ENCODE results near the gene FCHSD2.

FCHSD2 gene

DNA sequence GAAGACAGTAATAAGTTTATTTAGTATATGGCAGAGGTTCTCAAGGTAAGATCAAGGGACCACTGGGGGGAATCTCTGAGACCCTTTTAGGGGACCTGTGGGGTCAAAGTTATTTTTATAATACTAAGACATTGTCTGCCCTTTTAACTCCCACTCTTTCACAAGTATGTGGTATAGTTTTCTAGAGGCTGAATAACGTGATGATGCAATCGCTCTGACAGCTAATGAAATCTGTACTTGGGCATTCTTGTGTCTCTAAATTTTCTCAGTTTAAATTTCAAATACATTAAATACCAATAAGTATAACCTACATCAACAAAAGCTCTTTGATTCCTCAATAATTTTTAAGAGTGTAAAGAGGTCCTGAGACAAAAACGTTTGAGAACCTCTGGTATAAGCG is 180.0 kb downstream of the FCHSD2 start:
- no peak for DNase-seq

DNA sequence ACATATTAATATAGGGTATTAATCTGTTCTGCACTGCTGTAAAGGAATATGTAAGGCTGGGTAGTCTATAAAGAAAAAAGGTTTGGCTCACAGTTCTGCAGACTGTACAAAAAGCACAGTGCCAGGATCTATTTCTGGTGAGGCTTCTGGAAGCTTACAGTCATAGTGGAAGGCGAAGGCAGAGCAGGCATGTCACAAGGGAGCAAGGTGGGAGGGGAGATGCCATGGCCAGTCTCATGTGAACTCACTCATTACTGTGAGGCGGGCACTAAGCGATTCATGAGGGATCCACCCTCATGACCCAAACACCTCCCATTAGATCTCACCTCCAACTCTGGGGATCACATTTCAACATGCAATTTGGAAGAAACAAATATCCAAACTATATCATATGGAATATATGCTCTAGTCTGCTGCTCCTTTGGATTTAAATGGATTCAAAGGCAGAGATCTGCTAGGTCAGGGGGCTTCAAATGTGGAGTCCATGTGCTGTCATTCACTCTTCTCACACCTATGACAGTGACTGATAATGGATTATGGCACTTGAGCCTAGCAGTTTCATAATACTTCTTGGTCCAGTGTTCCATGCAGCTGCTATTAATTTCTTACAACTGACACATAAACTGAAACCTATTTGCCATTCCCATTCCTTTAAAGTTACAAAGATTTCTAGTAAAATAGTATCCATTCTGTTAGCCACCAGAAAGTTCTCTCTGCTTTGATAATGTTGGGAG is 182.0 kb downstream of the FCHSD2 start:
- DNase-seq, result no peak

DNA sequence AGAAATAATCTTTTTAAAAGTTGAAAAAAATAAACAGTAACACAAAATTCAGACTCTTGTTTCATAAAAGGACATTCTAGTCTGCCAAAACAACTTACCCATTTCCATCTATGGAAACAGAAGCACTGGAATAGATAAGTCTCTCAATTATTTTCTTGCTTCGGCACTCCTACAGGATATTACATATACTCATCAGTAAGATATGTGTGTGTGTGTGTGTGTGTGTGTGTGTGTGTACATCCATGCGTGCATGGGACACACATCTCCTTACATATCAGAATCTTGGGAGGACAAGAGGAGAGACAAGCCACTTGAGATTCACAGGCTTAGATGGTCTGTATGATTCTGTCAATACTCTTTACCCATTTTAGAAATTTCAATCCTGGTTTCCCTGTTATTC is 183.3 kb downstream of the FCHSD2 start:
- no peak for DNase-seq

DNA sequence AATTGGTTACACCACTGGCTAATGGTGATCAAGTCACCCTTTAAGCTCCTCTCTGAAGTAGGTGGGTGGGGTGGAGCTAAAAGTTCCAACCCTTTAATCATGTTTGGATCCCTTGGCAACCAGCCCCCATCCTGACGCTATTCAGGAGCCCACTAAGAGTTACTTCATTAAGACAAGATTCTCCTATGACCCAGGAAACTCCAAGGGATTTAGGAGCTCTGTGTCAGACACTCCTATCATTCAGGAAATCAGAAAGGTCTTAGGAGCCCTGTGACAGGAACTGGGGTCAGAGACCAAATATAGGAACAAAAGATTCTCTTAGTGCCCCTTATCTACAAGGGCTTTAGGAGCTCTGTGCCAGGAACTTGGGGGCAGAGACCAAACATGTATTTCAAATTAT is 186.7 kb downstream of the FCHSD2 start:
- DNase-seq, result no peak

DNA sequence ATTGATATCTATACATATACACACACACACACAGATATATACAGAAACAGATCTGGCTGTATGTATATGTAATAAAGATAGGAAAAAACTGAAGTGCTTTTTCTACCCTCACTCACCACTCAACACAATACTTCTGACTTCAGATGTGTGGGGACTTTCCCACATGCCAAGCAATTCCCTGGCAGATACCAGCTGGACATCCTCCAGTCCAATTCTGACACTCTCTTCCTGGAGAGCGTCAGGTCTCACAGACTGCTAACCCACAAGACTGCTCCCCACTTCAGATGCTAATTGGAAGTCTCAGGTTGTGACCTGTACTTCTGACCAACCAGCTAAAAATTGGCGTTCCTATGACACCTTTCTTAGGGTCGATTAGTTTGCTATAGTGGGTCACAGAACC is 187.3 kb downstream of the FCHSD2 start:
- no peak for DNase-seq

DNA sequence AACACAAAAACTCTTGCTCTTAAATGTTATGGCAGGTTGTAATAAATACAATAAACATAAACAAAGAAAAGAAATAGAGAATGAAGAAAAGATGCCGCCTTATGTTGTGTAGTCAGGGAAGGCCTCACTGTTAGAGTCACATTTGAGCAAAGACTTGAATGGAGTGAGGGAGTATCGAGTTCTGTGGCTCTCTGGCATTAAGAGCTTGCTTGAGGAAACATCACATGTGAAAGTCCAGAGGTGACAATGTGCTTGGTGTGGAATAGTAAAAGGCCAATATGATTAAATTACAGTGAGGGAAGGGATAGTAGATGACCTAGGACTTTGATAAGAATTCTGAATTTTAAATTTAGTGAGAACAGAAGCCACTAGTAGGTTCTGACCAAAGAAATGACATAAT is 188.5 kb downstream of the FCHSD2 start:
- no peak for DNase-seq

DNA sequence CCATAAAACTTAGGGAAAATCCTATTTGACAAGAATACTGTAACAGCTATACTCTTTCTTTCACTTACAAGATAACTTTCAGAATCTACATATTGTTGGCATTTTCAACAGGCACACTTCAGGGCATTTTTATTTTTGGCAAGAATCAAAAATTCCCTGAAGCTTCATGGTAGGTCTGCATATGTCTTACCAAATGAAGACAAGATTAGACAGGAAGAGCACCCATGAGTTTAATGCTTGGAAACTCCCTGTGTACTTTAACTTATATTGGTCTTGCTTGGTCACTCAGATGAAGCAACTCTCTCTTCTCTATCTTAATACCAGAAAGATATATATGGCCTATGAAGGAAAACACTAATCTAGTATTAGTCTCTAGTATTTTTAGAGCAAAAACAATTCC is 190.2 kb downstream of the FCHSD2 start:
- DNase-seq, result no peak

DNA sequence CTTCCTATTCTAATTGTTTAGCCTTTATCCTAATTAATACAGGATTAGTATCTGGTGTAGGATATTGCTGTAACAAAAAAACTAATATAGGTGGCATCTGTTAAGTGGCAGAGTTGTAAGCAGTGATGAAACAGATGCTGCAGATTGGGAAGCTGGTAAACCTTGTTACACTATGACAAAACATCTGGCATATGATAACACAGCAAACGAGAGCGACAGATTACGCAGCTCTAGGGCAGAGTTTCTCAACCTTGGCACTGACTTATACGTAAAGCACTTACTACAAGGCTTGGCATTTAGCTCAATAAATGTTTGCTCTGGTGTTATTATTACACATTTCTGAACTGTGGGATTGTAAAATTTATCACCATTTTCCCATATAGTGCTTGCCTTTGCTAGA is 190.9 kb downstream of the FCHSD2 start:
- no peak for DNase-seq

DNA sequence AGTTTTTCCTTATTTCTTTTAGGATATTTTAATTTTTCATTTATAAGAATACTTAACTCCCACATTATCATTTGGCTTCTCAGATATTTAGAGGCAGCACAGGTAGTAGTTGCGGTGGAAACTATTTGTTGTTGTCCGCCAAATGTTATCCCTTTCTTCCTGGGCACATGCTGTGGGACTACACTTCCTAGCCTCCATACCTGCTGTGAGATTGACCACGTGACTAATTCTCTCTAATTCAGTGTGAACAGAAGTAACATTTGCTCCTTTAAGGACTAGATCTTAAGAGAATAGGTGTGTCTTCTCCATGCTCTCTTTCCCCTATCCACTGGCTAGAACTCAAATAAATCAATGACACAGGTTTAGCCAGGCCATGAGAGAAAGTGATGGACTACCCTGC is 191.4 kb downstream of the FCHSD2 start:
- DNase-seq, result no peak

DNA sequence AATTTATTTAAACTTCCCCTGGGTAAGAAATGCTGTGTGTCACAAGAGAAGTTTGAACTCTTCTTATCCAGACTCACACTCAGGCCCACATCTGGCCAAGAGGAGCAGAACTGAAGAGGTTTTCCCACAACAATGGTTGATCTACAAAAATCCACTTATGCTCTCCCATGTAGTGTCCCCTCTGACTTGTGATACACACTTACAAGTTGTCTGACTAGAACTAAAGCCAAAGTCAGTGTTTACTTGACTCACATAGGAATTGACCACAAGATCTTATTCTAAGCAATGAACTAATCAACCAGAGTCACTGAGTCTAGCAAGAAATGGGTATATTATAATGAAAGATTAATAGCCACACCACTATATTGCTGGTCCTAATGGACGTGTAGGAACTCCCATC is 194.9 kb downstream of the FCHSD2 start:
- DNase-seq, result no peak

DNA sequence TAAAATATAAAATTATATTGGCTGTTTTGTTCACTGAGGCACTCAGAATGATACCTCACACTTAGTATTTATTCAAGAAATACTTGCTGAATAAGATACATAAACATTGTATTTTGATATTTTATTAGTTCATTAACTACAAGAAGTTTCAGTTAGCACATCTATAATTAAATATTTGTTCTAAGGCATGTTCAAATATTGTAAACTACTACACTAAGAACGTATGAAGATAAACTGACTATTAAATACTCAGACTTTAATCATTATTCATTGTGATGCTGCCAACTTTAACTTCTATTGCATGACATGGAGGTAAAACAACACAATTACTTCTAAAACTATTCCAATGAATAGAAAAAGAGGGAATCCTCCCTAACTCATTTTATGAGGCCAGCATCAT is 198.5 kb downstream of the FCHSD2 start:
- no peak for DNase-seq

DNA sequence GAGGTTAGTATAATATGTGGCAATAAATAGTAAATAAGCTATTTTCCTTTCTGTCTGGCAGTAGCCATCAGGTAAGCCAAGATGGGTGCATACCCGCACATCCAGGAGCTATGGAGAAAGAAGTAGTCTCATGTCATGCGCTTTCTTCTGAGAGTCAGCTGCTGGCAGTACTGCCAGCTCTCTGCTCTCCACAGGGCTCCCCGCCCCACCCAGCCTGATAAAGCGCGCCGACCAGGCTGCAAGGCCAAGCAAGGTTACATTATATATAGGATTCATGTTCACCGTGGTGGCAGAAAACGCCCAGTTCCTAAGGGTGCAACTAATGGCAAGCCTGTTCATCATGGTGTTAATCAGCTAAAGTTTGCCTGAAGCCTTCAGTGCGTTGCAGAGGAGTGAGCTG is 201.7 kb downstream of the FCHSD2 start:
- DNase-seq, result no peak

DNA sequence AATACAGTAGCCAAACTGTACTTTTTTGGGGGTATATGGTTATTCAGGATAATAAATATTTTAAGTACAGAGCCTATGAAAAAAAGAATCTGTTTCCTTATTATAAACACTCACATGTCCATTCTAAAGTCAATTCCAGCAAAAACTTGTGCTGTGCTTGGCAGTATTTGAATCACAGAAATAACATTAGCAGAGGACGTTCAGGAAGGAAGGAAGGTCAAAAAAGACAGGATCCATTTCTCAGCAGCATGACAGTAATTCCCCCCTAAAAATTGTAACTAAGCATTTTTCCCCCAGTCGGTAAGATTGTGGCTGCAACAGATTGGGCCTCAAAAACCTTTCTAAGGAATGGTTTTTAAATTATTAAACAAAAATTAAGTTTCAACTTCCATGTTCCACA is 203.1 kb downstream of the FCHSD2 start:
- DNase-seq, result no peak

DNA sequence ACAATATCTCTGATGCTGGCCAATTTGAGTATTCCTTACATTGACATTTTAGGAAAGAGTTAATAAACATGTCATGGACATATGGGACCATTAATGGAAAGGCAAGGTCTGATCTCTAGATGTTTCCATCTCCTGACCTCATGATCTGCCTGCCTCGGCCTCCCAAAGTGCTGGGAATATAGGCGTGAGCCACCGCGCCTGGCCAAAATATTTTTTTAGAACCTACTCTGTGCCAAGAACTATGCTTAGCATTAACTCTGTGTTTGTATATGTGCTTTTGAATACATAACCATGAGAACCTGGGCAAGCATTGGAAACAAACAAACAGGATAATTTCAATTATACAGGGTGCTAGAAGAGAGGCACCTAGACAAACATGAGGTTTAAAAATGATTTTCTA is 204.7 kb downstream of the FCHSD2 start:
- no peak for DNase-seq

DNA sequence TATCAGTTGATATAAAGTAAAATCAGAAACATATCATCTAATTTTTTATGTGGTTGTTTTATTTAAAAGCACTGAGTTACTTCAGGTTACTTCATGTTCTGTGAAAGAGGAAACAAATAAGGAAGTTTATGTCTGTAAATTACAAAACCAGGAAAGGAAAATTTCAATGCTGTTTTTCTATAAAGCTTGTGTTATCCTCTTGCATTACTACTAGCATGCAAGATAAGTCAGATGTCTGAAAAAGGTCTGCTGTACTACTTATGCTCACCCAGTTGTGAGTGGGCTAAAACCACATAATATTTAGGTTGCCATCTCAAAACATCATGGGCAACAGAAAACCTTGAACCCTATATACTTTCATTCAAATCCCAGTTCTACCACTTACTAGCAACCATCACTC is 206.4 kb downstream of the FCHSD2 start:
- no peak for DNase-seq

DNA sequence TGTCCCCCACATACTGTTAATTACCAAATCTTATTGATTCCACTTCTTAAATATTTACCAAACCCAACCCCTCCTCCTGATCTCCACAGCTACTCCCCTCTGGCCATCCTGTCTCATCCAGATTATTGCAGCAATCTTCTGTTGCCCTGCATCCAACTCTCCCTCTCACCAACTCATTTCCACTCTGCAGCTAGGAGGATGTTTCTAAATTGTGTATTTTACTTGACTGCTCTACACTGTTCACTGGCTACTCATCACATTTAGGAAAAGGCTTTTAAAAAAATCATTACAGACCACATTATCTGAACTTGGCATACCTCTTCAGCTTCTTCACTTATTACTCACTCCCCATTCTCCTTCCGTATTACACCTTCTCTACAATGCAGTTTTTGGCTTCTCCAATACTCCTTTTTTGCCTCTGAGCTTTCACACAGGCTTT is 210.0 kb downstream of the FCHSD2 start:
- DNase-seq, result no peak

DNA sequence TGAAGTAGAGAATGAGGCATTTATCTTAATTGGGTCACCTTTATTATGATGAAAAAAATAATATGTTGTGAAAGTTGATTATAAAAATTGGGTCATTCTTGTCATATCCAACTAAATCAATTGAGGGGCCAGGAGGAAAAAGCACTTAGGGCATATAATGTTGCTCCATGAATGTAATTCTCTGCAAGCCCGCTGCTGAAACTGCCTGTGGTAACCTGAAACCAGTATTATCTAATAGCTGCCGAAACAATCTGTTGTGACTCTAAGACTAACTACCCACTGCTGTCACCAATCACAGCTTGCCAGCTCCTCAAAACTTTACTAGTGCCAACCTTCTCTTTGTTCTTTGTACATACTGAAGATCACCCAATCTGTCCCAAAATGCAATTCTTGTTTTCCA is 212.1 kb downstream of the FCHSD2 start:
- DNase-seq, result no peak

DNA sequence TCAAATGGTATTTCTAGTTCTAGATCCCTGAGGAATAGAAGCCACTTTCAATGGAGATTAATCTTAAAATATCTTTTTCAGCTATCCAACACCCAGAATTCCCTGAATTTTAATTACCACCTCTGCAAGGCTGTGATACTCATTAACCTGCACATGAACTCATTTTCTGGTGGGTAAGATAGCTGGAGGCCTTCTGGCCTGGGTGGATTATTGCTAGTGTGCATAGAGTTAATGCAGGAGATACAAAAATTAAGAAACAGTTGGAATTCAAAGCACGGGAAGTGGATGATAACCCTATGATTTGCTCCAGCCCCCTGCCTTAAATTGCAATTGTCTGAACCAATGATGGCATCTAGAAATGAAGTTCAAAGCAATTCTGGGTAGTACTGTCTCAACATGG is 212.9 kb downstream of the FCHSD2 start:
- DNase-seq, result no peak

DNA sequence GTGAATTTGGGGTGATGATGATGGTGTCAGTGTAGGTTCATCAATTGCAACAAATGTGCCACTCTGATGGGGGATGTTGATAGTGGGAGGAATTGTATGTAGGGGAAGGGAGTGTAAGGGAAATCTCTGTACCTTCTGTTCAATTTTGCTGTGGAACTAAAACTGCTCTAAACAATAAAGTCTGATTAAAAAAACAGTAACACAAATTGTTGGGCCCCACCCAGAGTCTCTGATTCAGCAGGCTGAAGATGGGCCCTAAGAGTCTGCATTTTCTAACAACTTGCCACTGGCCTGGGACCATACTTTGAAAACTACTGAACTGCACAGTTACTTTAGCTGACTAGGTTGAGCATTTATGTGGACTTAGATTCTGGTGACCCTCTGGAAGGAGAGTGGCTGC is 214.7 kb downstream of the FCHSD2 start:
- no peak for DNase-seq

DNA sequence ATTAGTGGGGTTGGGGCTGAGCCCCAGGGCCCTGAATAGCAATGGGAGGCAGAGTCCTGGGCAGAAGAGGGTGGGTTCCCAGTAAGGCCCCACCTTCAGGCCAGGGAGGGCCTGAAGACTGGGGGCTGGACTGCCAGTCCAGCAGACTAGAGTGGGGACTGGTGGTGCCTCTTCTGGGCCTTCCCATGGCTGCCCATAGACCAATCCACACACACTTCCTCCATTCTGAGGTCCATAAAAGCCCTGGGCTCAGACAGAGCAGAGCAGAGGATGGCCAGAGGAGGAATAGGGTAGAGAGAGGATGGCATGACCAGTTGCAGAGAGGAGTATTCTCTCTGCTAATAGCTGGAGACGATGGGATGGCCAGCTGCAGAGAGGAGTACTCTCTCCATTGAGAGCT is 216.0 kb downstream of the FCHSD2 start:
- no peak for DNase-seq

DNA sequence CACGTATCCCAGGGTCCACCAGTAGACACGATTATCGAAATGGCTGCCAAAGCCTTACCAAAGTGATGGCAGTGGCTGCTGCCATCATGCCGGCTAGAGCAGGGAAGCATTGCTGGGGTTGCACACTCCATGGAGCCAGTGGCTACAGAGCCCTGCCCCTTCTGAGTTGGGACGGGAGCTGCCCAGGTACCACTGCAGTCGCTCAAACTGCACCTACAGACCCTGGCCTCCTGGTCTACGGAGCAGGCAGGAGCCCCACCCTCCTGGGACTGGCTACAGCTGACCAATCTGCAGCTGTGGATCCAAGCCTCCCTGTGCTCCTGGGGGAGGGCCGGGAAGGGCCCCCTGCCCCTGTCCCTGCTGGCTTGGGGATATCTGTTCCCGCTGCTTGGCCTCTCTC is 216.5 kb downstream of the FCHSD2 start:
- no peak for DNase-seq

DNA sequence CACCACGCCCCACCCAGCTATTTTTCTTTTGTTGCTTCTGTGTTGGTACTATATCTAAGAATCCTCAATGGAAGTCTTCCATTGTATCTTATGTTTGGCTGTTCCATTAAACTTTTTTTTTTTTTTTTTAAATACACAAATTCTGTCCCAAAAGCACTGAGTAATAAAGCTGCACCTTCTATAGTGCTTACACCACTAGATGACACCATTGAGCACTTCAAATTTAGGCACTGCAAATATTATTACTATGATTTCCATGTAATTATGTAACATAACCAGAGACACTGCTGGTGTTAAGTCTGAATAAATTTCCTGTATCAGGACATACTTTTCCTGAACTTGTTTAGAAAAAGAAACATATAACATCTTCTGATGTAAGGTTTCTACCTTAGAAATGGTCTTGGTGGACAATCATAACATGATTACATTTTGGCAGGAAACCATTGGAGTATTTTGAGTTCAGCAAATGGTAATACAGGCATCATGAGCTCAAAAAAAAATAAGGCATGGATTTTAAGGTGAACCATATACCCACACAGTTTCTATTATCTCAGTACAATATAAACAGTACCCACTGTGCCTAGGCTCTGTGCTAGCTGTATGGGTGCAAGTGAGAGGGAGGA is 217.4 kb downstream of the FCHSD2 start:
- no peak for DNase-seq

DNA sequence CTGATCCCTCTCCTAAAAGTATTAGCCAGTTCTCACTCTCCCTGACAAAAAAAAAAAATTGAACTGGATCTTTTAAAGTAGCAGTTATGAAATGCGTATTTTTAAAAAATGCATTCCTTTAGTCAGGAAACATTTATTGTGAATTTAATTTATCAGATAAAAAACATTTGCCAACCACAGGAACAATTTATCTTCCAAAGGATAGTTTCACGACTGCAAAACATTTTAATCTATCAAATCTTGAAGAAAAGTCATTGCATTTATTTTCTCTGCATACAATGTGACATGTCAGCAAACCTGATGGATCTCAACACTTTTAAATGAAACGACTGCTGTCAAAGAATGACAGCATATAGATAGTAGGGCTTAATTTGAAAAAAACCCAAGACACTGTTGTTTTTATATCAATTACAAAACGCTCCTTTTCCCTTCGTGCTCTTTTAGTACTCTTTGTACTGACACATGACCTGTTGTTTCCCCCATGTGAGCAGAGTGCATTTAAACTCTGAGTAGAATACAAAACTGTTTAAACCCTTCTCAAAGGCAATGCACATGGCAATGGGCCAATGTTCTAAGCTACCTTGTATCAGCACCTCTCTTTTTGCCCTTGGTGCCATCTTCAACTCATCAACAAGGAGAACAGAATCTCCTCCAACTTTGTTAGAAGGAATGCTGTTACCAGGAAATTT is 220.9 kb downstream of the FCHSD2 start:
- DNase-seq, result no peak

DNA sequence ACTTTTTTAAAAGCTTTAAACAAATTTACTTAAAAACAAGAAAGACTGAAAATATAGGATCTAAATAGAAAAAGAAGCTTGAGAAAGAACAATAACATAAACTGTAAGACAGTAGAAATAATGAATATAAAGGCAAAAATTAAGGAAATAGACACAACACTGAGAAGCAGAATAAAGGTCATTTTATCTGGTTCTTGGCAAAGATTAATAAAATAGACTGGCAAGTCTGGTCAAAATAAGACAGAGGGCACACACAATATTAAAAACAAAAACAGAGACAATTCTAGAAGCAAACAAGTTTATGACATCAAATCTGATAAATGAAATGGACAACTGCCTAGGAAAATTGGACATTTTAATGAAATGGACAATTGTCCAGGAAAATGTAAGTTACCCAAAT is 222.1 kb downstream of the FCHSD2 start:
- no peak for DNase-seq

DNA sequence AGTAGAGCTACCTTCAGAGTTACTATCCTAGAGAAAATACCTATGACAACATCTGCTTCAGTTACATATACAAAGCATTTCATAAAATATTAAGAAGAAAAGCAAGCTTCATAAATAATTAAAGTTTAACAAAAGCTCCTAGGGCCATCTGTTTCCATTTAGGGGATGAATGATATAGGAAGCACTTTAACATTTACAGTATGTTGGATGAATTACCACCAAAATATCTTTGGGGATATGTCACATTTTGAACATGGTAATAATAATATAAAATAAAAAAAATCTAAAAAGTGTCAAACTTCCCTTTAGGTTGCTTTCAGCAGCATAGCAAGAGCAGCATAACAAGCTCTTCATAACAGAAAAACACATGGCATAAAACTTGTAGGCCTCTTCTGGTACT is 223.3 kb downstream of the FCHSD2 start:
- DNase-seq, result no peak

Measured in right hindlimb (tissue), 1 donor.